K562 (cell line): Measurements from ENCODE around the gene TTLL12. TPM values are rescaled to one million over a fixed set of nuclear protein-coding genes. Genes with fewer than 3 reads are reported as not detected.

Experiments used
- ATAC-seq: fragments of 200-7000 bp; cut with Tn5 transposase; 3 replicates; pipeline ENCODE4 v1.9.1; 2020; ENCODE audit warnings: moderate library complexity
- BruUV-seq: library from RNA; stranded (reverse); fragments of 400-500 nt; replicated peaks from 2 replicates; lab custom pipeline; 2021; lab: Mats Ljungman, UMichigan
- CTCF ChIA-PET: fragments of 300-600 bp; formaldehyde crosslinking; extraction: SDS; loops from one replicate; lab custom pipeline; 2021; ENCODE audit warnings: low intra/inter-chr PET ratio; lab: Yijun Ruan, JAX
- POLR2A ChIA-PET: fragments of 300-600, 350-650 bp; sonication (Branson Sonifier 250); formaldehyde crosslinking; extraction: SDS; loops from one replicate; lab custom pipeline; 2021; ENCODE audit warnings: antibody characterized with exemption, inconsistent platforms; lab: Yijun Ruan, JAX
- DNase-seq, 4 experiments: peaks; one replicate each; pipeline versions ENCODE4 v3.0.0 to v3.0.0-alpha.2; 2011 to 2018; ENCODE audit warnings: low spot score in 3 of 4, mixed read lengths in 3 of 4; ENCODE audit errors: extremely low read depth in 1 of 4
- FAIRE-seq: peaks from 2 replicates; lab custom pipeline; 2011; peaks lifted over from hg19 to GRCh38; lab: Jason Lieb, UNC
- H2AFZ ChIP-seq: 2 replicates; pipeline ENCODE4 v1.6.0; 2011; ENCODE audit warnings: low read depth, low read length, control low read depth, inconsistent platforms
- H3K27ac ChIP-seq: fragments of 200-600 bp; 3 replicates; pipeline ENCODE4 v1.8.0; 2011; ENCODE audit warnings: low read depth, mild to moderate bottlenecking, control low read depth, inconsistent platforms, low read length, moderate library complexity, mixed read lengths; ENCODE audit errors: extremely low read depth
- H3K27me3 ChIP-seq, 2 experiments: fragments of 300-600 bp in 1 of 2; 2 replicates in 1 of 2; 3 replicates in 1 of 2; pipeline versions ENCODE4 v1.6.0 to v1.8.0; 2011; ENCODE audit warnings: inconsistent platforms in 2 of 2, low read length in 2 of 2, mild to moderate bottlenecking in 1 of 2, mixed read lengths in 1 of 2, moderate library complexity in 1 of 2; ENCODE audit not compliant: control insufficient read depth in 2 of 2, insufficient read depth in 2 of 2
- H3K36me3 ChIP-seq: fragments of 300-600 bp; 3 replicates; pipeline ENCODE4 v1.8.0; 2011; ENCODE audit warnings: mild to moderate bottlenecking, low read length, inconsistent platforms; ENCODE audit not compliant: control insufficient read depth, insufficient read depth
- H3K4me1 ChIP-seq, 2 experiments: fragments of 200-600 bp in 1 of 2; replicated peaks in 1 of 2; 2 replicates in 1 of 2; 3 replicates in 1 of 2; pipeline versions ENCODE4 v1.5.1 to v1.8.0; 2011; ENCODE audit warnings: inconsistent platforms in 2 of 2, low read length in 2 of 2, mild to moderate bottlenecking in 1 of 2, mixed read lengths in 1 of 2, moderate library complexity in 1 of 2; ENCODE audit not compliant: control insufficient read depth in 2 of 2, insufficient read depth in 2 of 2
- H3K4me2 ChIP-seq: 2 replicates; pipeline ENCODE4 v1.6.1; 2011; ENCODE audit warnings: low read length, control low read depth, inconsistent platforms, mixed read lengths; ENCODE audit not compliant: insufficient read depth
- H3K4me3 ChIP-seq: fragments of 200-600 bp; sonication (generic), shearing (Covaris generic); 2 replicates; pipeline ENCODE4 v1.5.1; 2016; ENCODE audit warnings: control low read depth, inconsistent platforms
- H3K79me2 ChIP-seq: fragments of 200-600 bp; 3 replicates; pipeline ENCODE4 v1.8.0; 2011; ENCODE audit warnings: low read length, inconsistent platforms; ENCODE audit not compliant: control insufficient read depth, insufficient read depth
- H3K9ac ChIP-seq, 2 experiments: 2 replicates each; pipeline versions ENCODE4 v1.6.0 to v1.6.1; 2011; ENCODE audit warnings: low read depth in 2 of 2, low read length in 2 of 2, control low read depth in 1 of 2, inconsistent platforms in 1 of 2, mild to moderate bottlenecking in 1 of 2, mixed read lengths in 1 of 2; ENCODE audit not compliant: insufficient read depth in 1 of 2
- H3K9me1 ChIP-seq: one replicate; pipeline ENCODE4 v1.6.0; 2011; ENCODE audit warnings: inconsistent platforms, mild to moderate bottlenecking, low read length, moderate library complexity; ENCODE audit not compliant: control insufficient read depth, insufficient read depth
- H3K9me3 ChIP-seq: replicated peaks from 2 replicates; pipeline ENCODE4 v1.5.1; 2011; ENCODE audit warnings: low read depth, low read length, inconsistent platforms; ENCODE audit not compliant: control insufficient read depth, insufficient read depth
- H4K20me1 ChIP-seq: replicated peaks from 2 replicates; pipeline ENCODE4 v1.6.1; 2011; ENCODE audit warnings: low read length, inconsistent platforms, mixed read lengths; ENCODE audit not compliant: control insufficient read depth, insufficient read depth
- CBX3 ChIP-seq, 2 experiments: IDR thresholded peaks; 1 replicate in 1 of 2; 2 replicates in 1 of 2; pipeline ENCODE4 v1.6.1; 2012; ENCODE audit warnings: inconsistent platforms in 2 of 2, low read length in 2 of 2, borderline replicate concordance in 1 of 2, control low read depth in 1 of 2
- EGR1 ChIP-seq: fragments of 450-650 bp; conservative IDR thresholded peaks from 2 replicates; pipeline ENCODE4 v1.6.1; 2017; ENCODE audit warnings: mild to moderate bottlenecking
- POLR2H ChIP-seq: IDR thresholded peaks from 2 replicates; pipeline ENCODE4 v1.6.1; 2016; ENCODE audit warnings: missing genetic modification characterization, low read depth, mild to moderate bottlenecking, control low read depth, missing compliant biosample characterization, moderate library complexity
- SIRT6 ChIP-seq: IDR thresholded peaks from one replicate; pipeline ENCODE4 v1.6.1; 2012; ENCODE audit warnings: low read depth, mild to moderate bottlenecking, control low read depth, inconsistent platforms, low read length, moderate library complexity
- TARDBP ChIP-seq: fragments of 450-650 bp; IDR thresholded peaks from 2 replicates; pipeline ENCODE4 v1.6.1; 2016
- THRAP3 ChIP-seq: fragments of 450-650 bp; IDR thresholded peaks from 2 replicates; pipeline ENCODE4 v1.6.1; 2016; ENCODE audit warnings: mild to moderate bottlenecking, inconsistent platforms, borderline replicate concordance
- ZSCAN32 ChIP-seq: fragments of 450-650 bp; formaldehyde crosslinking; IDR thresholded peaks from 2 replicates; pipeline ENCODE4 v1.4.0; 2020; ENCODE audit warnings: mild to moderate bottlenecking, moderate library complexity
- WGBS: fragments of 100-300 bp; shearing (Covaris generic); methylation state at CpG from one replicate; pipeline ENCODE4 v1.1.6; 2016; ENCODE audit warnings: low coverage, mixed read lengths; ENCODE audit not compliant: insufficient coverage; ENCODE audit errors: missing lambda C conversion rate; 5-methylcytosine and 5-hydroxymethylcytosine counted together
- in situ Hi-C: fragments of 300-500 bp; cut with MboI; formaldehyde crosslinking; loops from 4 replicates; pipeline ENCODE4 v1.15.0; 2018; ENCODE audit warnings: inconsistent platforms, mixed read lengths
- intact Hi-C: fragments of 100-400 bp; cut with micrococcal nuclease; formaldehyde crosslinking; loops from 2 replicates; pipeline ENCODE4 v1.14.2; 2022
- polyA plus RNA-seq, 8 experiments: library from polyadenylated mRNA; depleted of rRNA in 4 of 8; stranded (reverse) in 5 of 8; unstranded in 3 of 8; fragments of >200 nt; fragmentation: Nextera tagmentation in 2 of 8; fragmentation: Illumina TruSeq in 1 of 8; extraction: Ambion mirVana in 2 of 8; extraction: Trizol in 1 of 8; gene quantifications; 2 replicates each; pipeline versions ENCODE4 v1.2.1 to v1.2.3, GENCODE V29; 2011 to 2014; ENCODE audit warnings: inconsistent platforms in 1 of 8, missing spikeins in 1 of 8
- total RNA-seq, 7 experiments: library from RNA; depleted of rRNA in 6 of 7; stranded (reverse); fragments of >200 nt in 6 of 7; fragmentation: Illumina TruSeq in 2 of 7; extraction: Trizol in 2 of 7; gene quantifications; 2 replicates each; pipeline versions ENCODE4 v1.2.1 to v1.2.3, GENCODE V29; 2011 to 2021; ENCODE audit warnings: low replicate concordance in 1 of 7
- TF ChIP-seq, protein P1 (sequence below): fragments of 250-450 bp; sonication (Bioruptor Pico); IDR thresholded peaks from 2 replicates; pipeline ENCODE4 v1.8.0; 2021; ENCODE audit warnings: moderate library complexity, mild to moderate bottlenecking, inconsistent platforms
- TF ChIP-seq, protein P2 (sequence below): fragments of 450-650 bp; formaldehyde crosslinking; IDR thresholded peaks from 2 replicates; pipeline ENCODE4 v1.4.0; 2022; ENCODE audit warnings: missing genetic modification characterization
- TF ChIP-seq, protein P3 (sequence below): fragments of 250-450 bp; sonication (Bioruptor Pico); IDR thresholded peaks from 2 replicates; pipeline ENCODE4 v1.8.0; 2022; ENCODE audit warnings: moderate library complexity, mild to moderate bottlenecking, inconsistent platforms

The TTLL12 gene
- total and polyA plus RNA-seq, 9 of the 15 experiments (the other 6 are each of a cell fraction or from before 2014, with no cell fraction given) = 1.3 to 128 (median 43.0) TPM

DNA sequence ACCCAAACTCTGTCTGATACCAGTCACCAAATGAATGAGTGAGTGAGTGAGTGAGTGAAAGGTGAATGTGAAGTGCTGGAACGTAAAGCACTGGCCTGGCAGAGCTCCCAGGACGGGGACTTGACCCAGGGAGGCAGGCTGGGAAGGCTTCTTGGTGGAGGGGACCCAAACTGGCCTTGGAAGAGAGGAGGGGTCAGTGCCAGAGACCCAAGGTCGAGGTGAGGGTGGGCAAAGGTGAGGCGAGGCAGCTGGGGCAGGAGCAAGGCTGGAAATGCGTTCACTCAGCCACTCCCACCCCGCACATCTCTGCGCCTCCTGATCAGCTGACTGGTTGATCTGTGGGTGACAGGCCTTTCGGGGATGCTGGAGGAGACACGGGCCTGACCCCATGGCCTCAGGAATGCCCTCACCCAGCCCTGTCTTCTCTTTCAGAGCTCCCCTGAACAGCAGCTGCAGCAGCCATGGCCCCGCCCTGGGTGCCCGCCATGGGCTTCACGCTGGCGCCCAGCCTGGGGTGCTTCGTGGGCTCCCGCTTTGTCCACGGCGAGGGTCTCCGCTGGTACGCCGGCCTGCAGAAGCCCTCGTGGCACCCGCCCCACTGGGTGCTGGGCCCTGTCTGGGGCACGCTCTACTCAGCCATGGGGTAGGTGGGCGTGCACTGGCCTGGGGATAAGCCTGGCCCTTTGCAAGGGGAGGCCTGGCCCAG, 28.0 kb downstream of the TTLL12 start:
- Histone ChIP-seq H3K4me3 (no peak overlapping the region), H3K4me1 (peaks cover 8 to 44% of the 10 kb centered on the region in 2 experiments), H4K20me1 (0 out of 2 replicates have a peak, but pooled peaks cover 3% of the 10 kb centered on the region), H3K79me2 (peaks cover 11% of the 10 kb centered on the region), H3K4me2 (no peak overlapping the region), H3K9me3 (no peaks in the 10 kb centered on the region), H3K9ac (no peak overlapping the region; a peak in 1 of 4 replicates), H3K9me1 (no peaks in the 10 kb centered on the region), H3K27me3 (no peaks in the 10 kb centered on the region), H3K36me3 (peaks cover 19% of the 10 kb centered on the region; the same call in 1 of the 3 replicates), H3K27ac (no peak overlapping the region), H2AFZ (no peak overlapping the region)
- WGBS = 80% methylated on average over 17 of the region's 24 CpGs
- no TSS peak for BruUV-seq
- in situ Hi-C loops (no loop called here), intact Hi-C loops (no loop called here)
- TF ChIP-seq, protein P1, sequence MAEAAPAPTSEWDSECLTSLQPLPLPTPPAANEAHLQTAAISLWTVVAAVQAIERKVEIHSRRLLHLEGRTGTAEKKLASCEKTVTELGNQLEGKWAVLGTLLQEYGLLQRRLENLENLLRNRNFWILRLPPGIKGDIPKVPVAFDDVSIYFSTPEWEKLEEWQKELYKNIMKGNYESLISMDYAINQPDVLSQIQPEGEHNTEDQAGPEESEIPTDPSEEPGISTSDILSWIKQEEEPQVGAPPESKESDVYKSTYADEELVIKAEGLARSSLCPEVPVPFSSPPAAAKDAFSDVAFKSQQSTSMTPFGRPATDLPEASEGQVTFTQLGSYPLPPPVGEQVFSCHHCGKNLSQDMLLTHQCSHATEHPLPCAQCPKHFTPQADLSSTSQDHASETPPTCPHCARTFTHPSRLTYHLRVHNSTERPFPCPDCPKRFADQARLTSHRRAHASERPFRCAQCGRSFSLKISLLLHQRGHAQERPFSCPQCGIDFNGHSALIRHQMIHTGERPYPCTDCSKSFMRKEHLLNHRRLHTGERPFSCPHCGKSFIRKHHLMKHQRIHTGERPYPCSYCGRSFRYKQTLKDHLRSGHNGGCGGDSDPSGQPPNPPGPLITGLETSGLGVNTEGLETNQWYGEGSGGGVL = no peak
- TF ChIP-seq CBX3 (IDR thresholded peaks at IDR 0.05; ENCODE audit: borderline replicate concordance in 1 of 2, low read length in 2 of 2) (no peak), SIRT6 (no peak), TARDBP (no peak), THRAP3 (no peak), EGR1 (no peak), POLR2H (tag) (no peak), ZSCAN32 (no peak)
- TF ChIP-seq, protein P2, sequence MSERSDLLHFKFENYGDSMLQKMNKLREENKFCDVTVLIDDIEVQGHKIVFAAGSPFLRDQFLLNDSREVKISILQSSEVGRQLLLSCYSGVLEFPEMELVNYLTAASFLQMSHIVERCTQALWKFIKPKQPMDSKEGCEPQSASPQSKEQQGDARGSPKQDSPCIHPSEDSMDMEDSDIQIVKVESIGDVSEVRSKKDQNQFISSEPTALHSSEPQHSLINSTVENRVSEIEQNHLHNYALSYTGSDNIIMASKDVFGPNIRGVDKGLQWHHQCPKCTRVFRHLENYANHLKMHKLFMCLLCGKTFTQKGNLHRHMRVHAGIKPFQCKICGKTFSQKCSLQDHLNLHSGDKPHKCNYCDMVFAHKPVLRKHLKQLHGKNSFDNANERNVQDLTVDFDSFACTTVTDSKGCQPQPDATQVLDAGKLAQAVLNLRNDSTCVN (CRISPR knock-in tag) = no peak
- TF ChIP-seq, protein P3, sequence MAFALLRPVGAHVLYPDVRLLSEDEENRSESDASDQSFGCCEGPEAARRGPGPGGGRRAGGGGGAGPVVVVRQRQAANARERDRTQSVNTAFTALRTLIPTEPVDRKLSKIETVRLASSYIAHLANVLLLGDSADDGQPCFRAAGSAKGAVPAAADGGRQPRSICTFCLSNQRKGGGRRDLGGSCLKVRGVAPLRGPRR (CRISPR knock-in tag) = no peak
- ChIA-PET POLR2A (interaction anchor here (0.7 kb wide), 1 partner anchor 223 kb away, joined by 3 read pairs; no protein-coding TSS in a partner anchor), CTCF (no interaction called here)
- no peak for ATAC-seq
- FAIRE-seq = no peak
- no peak for DNase-seq
